Stimulated activated CD8-positive, alpha-beta memory T cell treated with anti-CD3 and anti-CD28 coated beads, Interleukin-12 subunit alpha, Interleukin-12 subunit beta, amount 100 ng/mL, for 24 hours (primary cell): ENCODE results near the gene ZNF770.

Experiments
- DNase-seq: peaks from one replicate; pipeline ENCODE4 v3.0.0-alpha.2; 2020; ENCODE audit errors: extremely low read depth

ZNF770 gene, protein sequence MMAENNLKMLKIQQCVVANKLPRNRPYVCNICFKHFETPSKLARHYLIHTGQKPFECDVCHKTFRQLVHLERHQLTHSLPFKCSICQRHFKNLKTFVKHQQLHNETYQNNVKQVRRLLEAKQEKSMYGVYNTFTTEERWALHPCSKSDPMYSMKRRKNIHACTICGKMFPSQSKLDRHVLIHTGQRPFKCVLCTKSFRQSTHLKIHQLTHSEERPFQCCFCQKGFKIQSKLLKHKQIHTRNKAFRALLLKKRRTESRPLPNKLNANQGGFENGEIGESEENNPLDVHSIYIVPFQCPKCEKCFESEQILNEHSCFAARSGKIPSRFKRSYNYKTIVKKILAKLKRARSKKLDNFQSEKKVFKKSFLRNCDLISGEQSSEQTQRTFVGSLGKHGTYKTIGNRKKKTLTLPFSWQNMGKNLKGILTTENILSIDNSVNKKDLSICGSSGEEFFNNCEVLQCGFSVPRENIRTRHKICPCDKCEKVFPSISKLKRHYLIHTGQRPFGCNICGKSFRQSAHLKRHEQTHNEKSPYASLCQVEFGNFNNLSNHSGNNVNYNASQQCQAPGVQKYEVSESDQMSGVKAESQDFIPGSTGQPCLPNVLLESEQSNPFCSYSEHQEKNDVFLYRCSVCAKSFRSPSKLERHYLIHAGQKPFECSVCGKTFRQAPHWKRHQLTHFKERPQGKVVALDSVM

DNA sequence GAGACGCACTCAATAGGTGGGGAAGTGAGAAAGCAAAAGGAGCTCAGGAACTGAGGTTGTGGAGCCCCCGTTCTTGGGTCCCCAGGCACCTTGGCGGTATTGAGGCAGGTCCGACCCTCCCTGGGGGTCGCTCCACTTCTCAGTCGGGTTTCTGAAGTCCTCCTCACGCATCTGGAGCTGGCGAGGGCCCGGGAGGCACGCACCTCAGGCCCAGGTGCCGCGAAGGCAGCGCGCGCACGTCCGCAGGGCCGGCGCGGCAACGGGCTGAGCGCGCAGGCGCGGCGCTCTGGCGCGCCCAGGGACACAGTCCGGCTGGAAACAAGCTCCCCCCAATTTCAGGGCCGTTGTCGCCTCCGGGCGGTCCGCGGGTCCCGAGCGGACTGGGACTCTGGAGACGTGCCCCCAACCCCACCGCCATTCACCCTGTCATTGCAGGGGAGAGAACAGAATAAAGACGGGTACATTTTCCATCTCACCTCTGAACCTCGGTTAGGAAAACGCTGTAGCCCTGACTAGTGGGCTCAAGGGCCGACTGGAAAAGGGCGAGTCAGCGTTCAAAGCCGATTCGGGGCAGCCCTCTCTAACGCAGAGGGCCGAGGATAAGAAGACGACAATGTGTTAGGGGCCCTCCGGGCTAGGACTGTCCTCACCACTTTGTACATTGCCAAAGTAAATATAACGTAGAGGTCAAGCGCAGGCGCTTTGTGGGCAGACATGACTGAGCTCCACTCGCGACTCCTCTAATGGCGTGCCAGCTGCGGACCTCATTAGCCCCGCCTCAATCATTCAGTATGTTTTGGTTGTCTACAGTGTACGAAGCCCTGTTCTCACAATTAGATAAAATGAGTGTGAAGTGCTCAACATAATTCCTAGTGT, at the start of gene ZNF770:
TSS of gene ZNF770 (minus strand) at position 261 of the 876 bp plus-strand sequence. CDS start 4,853 bp downstream, outside the sequence.
- peak; percentile 47 for DNase-seq

GRCh38 chr15:35028235-35028984, 40.3 kb upstream of the ZNF770 start:
- DNase-seq, result no peak

GRCh38 chr15:35023804-35024203, 35.7 kb upstream of the ZNF770 start:
- no peak for DNase-seq

GRCh38 chr15:35020974-35021373, 32.9 kb upstream of the ZNF770 start:
- DNase-seq, result no peak

DNA sequence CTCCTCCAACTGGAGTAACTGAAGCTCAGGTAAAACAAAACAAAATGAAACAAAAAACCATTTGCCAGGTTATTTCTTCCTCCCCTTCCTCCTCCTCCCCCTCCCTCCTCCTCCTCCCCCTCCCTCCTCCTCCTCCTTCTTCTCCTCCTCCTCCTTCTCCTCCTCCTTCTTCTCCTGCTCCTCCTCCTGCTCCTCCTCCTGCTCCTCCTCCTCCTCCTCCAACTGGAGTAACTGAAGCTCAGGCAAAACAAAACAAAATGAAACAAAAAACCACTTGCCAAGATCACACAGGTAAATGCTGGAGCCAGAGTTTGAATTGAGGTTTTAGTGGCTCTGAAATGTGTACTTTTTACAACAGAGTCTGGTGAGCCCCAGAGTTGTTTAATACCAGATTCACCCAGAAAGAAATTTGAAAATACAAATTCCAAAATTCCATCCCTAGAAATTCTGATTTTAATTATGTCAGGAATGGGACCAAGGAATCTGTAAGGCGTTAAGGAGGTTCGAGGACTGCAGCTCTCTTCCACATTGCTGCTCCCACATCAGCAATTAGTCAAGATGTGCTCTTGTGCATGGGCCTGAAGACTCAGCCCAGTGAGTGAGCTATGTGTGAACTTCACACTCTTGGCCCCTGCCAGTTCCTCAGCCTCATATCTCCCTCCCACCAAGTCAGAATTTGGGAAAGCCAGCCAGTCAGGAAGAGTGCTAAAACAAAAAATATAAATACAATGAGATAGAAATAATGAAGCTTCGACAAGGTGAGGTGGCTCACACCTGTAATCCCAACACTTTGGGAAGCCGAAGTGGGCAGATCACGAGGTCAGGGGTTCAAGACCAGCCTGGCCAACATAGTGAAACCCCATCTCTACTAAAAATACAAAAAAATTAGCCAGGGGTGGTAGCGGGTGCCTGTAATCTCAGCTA, 31.6 kb upstream of the ZNF770 start:
- DNase-seq, result no peak

DNA sequence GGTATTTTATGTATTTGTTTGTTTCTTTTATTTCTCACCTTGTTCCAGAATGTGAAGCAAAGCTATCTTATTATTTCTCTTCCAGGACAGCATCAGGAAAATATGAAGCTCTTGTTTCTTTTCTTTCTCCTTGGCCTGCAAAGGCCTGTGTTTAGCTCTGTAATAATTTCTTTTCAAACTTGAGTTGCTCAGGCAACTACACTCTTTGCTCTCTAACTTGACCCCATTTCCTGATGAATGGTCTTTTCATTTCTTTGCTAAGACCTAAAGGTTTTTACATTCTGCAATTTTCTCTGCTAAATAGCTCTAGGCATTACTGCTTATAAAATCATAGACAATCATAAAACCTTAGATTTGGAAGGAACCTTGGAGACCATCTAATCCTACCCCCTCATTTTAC, 26.2 kb upstream of the ZNF770 start:
- no peak for DNase-seq

DNA sequence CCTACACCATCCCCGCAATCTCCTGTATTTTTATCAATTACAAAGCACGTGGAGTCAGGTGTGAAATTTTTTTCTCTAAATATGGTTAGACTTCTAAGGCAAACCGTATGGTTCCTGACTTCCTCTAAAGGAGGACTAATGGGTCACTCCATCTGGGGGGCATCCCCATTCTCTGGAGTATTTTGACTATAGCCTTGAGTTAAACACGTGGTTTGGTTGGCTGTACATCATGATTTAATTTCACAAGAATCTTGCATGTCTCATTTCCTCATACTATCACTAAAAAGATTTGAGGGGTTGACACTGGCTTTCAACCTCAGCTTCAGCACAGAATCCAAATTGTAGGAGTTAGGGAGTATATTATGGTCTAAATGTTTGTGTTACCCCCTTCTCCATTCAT, 25.3 kb upstream of the ZNF770 start:
- DNase-seq, result no peak

GRCh38 chr15:35007397-35007796, 19.3 kb upstream of the ZNF770 start:
- DNase-seq, result no peak

GRCh38 chr15:35005933-35006332, 17.8 kb upstream of the ZNF770 start:
- no peak for DNase-seq

- DNase-seq, result no peak
These were observed 15.8 kb upstream of the ZNF770 start for GRCh38 chr15:35003928-35004327.

DNA sequence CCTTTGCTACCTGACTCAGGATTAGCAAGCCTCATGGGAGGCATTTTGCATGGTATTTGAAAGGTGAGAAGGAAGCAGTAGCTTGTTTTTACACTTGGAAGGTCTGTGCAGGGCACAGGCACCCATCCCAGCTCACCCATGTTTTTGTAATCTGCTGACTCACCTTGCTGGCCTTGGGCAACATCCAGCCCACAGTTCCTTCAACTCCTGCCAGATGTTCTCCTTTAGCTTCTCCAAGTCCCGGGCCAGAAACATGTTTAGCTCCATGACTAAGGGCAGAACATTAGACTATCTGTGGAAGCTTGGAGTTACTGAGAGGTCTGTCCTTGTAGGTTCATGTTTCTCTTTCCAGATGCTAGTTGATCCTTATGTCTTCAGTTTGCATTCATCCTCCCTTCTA, 12.4 kb upstream of the ZNF770 start:
- DNase-seq, result no peak

DNA sequence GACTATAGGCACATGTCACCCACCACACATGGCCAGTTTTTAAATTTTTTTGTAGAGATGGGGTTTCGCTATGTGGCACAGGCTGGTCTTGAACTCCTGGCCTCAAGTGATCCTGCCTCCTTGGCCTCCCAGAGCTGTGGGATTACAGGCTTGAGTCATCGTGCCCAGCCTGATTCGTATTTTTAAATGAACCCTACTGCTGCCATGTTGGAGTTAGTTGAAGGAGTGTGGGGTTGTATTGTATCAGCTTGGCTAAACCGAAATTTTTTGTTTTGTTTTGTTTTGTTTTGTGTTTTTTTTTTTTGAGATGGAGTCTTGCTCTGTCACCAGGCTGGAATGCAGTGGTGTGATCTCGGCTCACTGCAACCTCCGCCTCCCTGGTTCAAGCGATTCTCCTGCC, 11.8 kb upstream of the ZNF770 start:
- DNase-seq, result no peak

DNA sequence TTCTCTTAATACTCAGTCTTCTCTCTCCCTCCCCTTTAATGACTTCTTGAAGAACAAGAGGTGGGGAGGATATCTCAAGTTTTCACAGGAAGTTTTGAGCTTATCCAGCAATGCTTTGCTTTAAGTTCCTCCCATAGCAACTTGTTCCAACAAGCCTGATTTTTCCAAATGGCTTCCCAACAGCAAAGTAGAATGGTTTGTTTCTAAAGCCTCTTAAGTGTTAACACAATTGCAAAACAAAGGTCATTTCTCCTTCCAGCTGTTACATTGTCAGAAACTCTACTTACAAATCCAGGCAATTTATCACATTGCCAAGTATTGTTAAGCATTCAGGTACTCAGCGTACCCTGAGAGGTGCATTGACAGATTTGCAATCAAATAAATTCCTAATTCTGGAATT, 6.8 kb upstream of the ZNF770 start:
- no peak for DNase-seq

DNA sequence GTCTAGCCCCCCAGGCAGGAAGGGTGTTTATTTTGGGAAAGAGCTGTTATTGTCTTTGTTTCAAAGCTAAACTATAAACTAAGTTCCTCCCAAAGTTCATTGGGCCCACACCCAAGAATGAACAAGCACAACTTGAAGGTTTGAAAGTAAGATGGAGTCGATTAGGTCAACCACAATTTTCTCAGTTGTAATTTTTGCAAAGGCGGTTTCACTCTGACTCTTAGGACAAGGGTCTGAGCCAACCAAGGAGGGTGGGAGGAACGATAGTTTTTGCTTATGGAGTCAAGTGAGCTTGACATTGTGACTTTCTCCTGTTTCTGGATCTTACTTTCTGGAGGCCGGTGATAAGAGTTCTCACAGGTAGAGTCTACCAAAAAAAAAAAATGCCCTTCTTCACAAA, 5.8 kb upstream of the ZNF770 start:
- DNase-seq, result no peak

GRCh38 chr15:34993412-34993811, 5.3 kb upstream of the ZNF770 start:
- no peak for DNase-seq

DNA sequence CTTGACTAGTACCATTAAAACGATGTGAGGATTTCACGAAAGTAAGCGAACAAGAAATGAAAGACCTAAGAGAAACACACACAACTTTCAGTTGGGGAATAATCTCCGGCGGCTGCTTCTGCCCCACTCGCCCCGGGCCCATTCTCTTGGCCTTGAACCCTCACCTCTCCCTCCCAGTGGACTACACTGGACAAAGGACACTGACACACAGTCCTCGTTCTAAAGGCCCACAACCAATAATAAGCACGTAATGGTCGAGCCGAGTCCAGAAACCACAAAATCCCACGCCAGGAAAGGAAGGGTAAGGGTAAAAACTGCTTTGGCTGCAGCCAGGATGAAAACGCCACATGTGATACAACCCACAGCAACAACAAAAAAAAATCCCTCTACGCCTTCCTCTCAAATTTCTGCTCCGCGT, 469 bp downstream of the ZNF770 start:
- no peak for DNase-seq

DNA sequence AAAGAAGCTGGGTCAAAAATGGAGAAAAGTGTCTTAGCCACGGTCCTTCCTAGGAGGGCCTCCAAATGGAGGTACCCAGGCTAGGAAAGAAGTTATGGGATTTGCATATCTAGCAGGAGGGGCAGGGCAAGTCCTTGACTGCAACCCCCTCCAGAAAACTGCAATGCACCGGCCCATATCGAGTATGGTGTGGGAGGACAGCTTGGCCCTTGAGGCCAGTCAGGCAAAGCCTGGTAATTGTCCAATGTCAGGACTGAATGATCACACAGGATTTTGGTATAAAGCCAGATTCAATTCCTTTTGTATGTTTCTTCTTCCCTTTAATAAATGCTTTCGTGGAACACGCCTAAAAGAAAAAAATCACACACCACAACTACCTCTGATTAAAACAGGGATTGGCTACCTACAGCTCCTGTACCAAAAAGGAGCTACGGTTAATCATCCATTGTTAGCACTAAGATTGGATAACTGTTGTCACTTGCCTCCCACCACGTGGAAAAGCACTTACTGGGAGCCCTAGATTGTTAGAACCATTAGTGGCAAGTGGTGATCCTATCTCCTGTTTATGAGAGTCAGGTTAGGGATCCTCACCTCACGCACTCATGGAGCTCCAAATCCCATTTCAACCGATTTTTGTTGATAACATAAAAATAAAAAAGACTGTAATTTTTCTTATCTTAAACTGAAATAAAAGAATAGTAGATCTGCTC, 1.2 kb downstream of the ZNF770 start:
- no peak for DNase-seq

GRCh38 chr15:34986326-34986725, 1.8 kb downstream of the ZNF770 start:
- no peak for DNase-seq

DNA sequence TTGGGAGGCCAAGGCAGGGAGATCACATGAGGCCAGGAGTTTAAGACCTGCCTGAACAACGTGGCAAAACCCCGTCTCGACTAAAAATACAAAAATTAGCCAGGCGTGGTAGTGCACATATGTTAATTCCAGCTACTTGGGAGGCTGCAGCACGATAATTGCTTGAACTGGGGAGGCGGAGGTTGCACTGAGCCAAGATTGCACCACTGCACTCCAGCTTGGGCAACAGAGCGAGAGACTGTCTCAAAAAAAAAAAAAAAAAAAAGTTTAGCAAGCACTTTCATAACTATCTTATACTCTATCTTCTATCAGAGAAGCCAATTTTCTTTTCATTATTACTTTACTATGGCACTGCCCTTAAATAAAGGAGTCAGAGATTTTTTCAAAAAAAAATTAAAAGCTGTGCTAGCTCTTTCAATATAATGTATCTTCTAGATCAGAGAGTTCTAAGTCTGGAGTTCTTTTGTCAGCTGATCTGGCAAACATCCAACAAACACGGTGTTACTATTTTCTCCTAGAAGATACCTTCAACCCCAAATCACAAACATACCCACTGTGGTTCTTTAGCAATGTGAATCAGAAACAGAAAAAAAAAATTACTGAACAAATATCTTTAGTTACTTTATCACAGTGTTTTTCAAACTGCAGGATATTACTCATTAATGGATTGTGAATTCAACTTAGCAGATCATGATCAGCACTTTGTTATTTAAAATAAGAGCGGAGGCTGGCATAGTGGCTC, 3.0 kb downstream of the ZNF770 start:
- no peak for DNase-seq
